ENCODE measurements around the gene NLK. TPM values are rescaled to one million over a fixed set of nuclear protein-coding genes. Genes with fewer than 3 reads are reported as not detected.
"Not testable (repeated sequence)": the region's sequence is repeated elsewhere in the genome, so short reads cannot be mapped to it uniquely, and the experiment has no call there.

Gene NLK
- 12.4 and 12.5 TPM in 2 replicates for total RNA-seq (2012; rRNA removed)

DNA sequence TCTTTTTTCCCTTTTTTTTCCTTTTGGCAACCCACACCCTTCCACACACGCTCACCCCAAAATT is at the start of gene NLK:
Gene NLK, plus strand, starts transcription at position 21 of the 64 bp plus-strand sequence. CDS start 197 bp downstream, outside the sequence.
- H3K36me3 ChIP-seq (ENCODE audit: insufficient read depth, low read length), result peaks cover 7% of the 10 kb centered on the region

DNA sequence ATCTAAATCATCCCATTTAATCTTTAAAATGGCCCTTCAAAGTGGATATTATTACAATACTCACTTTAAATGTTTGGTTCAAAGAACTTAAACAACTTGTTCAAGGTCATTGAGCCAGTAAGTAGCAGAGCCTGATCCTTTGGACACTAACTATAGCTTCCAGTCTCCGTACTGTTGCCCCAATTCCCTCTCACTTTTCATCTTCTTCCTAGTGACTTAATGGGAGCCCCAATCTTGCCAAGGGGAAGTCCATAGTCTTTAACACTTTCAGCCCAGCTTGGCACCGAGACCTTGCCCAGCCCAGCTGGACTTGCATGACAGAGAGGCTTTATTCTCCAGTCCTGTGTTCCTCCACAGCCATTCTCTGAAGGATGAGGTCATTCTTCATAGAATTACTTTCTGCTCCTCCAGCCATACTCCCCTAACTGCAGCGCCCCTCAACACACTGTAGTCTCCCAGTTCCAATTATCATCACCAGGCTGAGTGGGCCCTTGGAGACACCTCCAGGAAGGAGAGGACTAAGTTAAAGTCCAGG is 49.2 kb upstream of the NLK start:
- no peaks in the 10 kb centered on the region for H3K36me3 ChIP-seq (ENCODE audit: insufficient read depth, low read length)
- H3K9me3 ChIP-seq (replicated peaks; ENCODE audit: low read length), result no peaks in the 10 kb centered on the region
- H3K4me3 ChIP-seq (ENCODE audit: low read length), result no peak overlapping the region
- H3K4me2 ChIP-seq (ENCODE audit: low read length), result no peak overlapping the region
- peaks cover 27% of the 10 kb centered on the region for H3K27me3 ChIP-seq (ENCODE audit: control insufficient read depth, insufficient read depth, low read length)
- H3K4me1 ChIP-seq (ENCODE audit: control insufficient read depth, insufficient read depth, low read length), result no peaks in the 10 kb centered on the region
- H3K9ac ChIP-seq (ENCODE audit: low read depth, low read length), result no peak overlapping the region

More for the DNA sequence above, at the start of gene NLK:
- H3K27me3 ChIP-seq (ENCODE audit: control insufficient read depth, insufficient read depth, low read length), result no peaks in the 10 kb centered on the region
- peak within 1 kb of the TSS; percentile 89 for H3K4me3 ChIP-seq (ENCODE audit: low read length)
- peak within 1 kb of the TSS; percentile 82 for H3K4me2 ChIP-seq (ENCODE audit: low read length)
- no peaks in the 10 kb centered on the region for H3K9me3 ChIP-seq (replicated peaks; ENCODE audit: low read length)
- peaks cover 47% of the 10 kb centered on the region for H3K4me1 ChIP-seq (ENCODE audit: control insufficient read depth, insufficient read depth, low read length)
- peak within 1 kb of the TSS; percentile 93 for H3K9ac ChIP-seq (ENCODE audit: low read depth, low read length)

DNA sequence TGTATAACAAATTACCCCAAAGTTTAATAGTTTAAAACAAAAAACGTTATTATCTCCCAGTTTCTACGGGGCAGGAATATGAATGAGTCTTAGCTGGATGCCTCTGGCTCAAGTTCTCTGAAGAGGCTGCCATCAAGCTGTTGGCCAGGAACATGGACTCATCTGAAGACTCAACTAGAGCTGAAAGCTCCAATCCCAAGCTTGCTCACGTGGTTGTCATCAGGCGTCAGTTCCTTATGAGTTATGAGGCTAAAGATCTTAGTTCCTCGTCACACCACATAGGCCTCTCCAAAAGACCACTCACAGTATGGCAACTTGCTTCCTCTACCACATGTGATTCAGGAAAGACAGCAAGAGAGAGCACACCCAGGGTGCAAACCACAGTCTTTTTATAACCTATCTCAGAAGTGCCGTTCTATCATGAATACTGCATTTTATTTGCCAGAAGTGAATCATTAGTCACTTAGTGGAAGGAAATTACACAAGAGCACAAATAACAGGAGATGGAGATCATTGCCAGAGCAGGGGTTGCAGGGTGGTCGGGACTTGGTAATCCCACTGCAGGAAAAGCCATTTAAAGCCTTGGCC is 48.7 kb upstream of the NLK start:
- H3K36me3 ChIP-seq (ENCODE audit: insufficient read depth, low read length), result no peaks in the 10 kb centered on the region
- no peaks in the 10 kb centered on the region for H3K4me1 ChIP-seq (ENCODE audit: control insufficient read depth, insufficient read depth, low read length)

DNA sequence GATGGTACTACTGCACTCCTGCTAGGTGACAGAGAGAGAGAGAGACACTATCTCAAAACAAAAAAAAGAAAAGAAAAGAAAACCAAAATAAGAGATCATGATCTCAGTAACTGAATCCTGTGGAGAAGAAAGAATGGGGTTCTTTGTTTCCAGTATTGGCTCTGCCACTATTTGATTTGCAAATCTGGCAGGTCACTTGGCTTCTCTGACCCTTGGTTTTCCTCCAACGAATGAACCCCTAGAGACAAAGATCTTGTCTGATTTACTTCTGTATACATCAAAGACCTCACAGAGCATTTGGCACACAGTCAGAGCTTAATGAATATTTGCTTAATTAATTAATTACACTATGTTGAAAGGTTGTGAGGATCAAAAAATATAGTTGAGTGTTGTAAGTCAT is 47.9 kb upstream of the NLK start:
- Histone ChIP-seq H3K9me3 (replicated peaks; ENCODE audit: low read length) (no peaks in the 10 kb centered on the region), H3K36me3 (ENCODE audit: insufficient read depth, low read length) (no peaks in the 10 kb centered on the region), H3K4me2 (ENCODE audit: low read length) (no peak overlapping the region), H3K4me3 (ENCODE audit: low read length) (no peak overlapping the region), H3K9ac (ENCODE audit: low read depth, low read length) (no peak overlapping the region), H3K4me1 (ENCODE audit: control insufficient read depth, insufficient read depth, low read length) (no peaks in the 10 kb centered on the region), H3K27me3 (ENCODE audit: control insufficient read depth, insufficient read depth, low read length) (peaks cover 36% of the 10 kb centered on the region)

More for the DNA sequence above, 48.7 kb upstream of the NLK start:
- peaks cover 32% of the 10 kb centered on the region for H3K27me3 ChIP-seq (ENCODE audit: control insufficient read depth, insufficient read depth, low read length)
- H3K9me3 ChIP-seq (replicated peaks; ENCODE audit: low read length), result no peaks in the 10 kb centered on the region
- H3K9ac ChIP-seq (ENCODE audit: low read depth, low read length), result no peak overlapping the region
- no peak overlapping the region for H3K4me2 ChIP-seq (ENCODE audit: low read length)
- no peak overlapping the region for H3K4me3 ChIP-seq (ENCODE audit: low read length)

DNA sequence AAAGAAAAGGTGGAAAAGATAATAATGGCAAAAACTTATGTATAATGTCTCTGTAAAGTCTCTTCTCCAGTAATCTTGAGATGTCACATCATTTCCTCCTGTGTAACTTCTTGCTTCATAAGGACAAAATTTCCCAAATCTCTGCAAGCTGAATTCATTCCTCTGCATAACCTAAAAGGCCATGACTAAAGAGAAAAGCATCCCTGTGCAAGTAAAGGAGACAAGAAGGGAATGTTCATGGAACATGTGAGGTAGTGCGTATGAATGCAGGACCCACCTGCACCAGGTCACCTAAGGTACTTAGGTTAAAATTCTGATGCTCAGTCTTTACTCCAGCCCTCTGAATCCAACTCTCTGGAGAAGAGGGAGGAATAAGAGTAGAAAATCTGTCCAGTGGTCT is 46.9 kb upstream of the NLK start:
- no peak overlapping the region for H3K4me3 ChIP-seq (ENCODE audit: low read length)
- H3K36me3 ChIP-seq (ENCODE audit: insufficient read depth, low read length), result no peaks in the 10 kb centered on the region
- peaks cover 36% of the 10 kb centered on the region for H3K27me3 ChIP-seq (ENCODE audit: control insufficient read depth, insufficient read depth, low read length)
- no peak overlapping the region for H3K4me2 ChIP-seq (ENCODE audit: low read length)
- H3K9ac ChIP-seq (ENCODE audit: low read depth, low read length), result no peak overlapping the region
- no peaks in the 10 kb centered on the region for H3K4me1 ChIP-seq (ENCODE audit: control insufficient read depth, insufficient read depth, low read length)
- H3K9me3 ChIP-seq (replicated peaks; ENCODE audit: low read length), result no peaks in the 10 kb centered on the region

DNA sequence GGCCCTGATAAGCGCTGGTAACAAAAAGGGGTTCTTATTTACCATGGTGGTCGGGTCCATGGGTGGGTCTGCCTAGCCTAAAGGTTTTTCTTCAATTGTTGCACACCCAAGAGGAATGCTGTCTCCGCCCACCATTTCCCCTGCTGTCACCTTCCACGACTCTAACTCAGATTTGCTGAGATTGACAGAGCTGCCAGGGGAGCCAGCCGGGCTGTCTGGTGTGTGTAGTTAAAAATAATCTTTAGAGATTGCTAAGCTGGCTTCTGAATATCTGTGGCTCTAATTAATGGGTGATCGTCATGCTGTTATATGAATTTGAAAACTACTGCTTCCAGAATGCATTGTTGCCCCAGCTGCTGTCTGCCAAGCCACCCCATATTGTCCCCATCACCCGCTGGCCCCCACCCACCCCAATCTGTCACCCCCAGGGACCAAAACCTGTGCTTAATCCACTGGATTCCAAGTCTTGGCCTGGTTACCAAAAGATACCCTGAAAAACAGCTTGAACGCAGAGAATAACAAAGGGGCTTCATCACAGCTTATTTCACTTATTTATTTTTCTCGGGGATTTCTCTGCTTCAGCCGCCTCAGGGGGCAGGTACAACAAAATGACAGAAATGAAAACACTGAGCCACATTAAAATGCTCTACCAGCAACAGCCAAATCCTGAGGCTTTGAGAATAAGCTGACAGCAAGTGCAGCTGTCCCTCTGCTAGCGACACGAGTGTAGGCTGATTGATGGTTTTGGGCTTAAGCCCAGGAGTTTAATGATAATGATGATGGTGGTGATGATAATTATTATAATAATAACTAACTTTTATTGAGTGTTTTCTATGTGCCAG is 46.1 kb upstream of the NLK start:
- Histone ChIP-seq H3K4me3 (ENCODE audit: low read length) (no peak overlapping the region), H3K9ac (ENCODE audit: low read depth, low read length) (no peak overlapping the region), H3K27me3 (ENCODE audit: control insufficient read depth, insufficient read depth, low read length) (peaks cover 44% of the 10 kb centered on the region), H3K4me1 (ENCODE audit: control insufficient read depth, insufficient read depth, low read length) (no peaks in the 10 kb centered on the region), H3K36me3 (ENCODE audit: insufficient read depth, low read length) (no peaks in the 10 kb centered on the region), H3K9me3 (replicated peaks; ENCODE audit: low read length) (no peaks in the 10 kb centered on the region), H3K4me2 (ENCODE audit: low read length) (no peak overlapping the region)

DNA sequence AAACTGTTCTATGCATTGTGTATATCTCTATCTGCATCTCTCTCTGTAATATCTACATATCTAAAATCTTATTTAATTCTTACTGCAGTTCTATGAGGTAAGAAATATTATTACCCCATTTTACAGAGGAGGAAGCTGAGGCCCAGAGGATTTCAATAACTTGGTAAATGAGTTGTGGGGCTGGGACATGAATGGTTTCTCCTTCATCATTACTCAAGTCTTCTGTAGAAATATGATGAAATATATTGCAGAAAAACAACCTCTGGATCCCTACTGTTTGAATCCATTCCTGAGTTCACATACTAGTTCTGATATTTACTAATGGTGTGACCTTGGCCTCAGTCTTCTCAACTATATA is 45.5 kb upstream of the NLK start:
- Histone ChIP-seq H3K4me1 (ENCODE audit: control insufficient read depth, insufficient read depth, low read length) (no peaks in the 10 kb centered on the region), H3K27me3 (ENCODE audit: control insufficient read depth, insufficient read depth, low read length) (peaks cover 46% of the 10 kb centered on the region), H3K9ac (ENCODE audit: low read depth, low read length) (no peak overlapping the region), H3K36me3 (ENCODE audit: insufficient read depth, low read length) (no peaks in the 10 kb centered on the region), H3K4me3 (ENCODE audit: low read length) (no peak overlapping the region), H3K4me2 (ENCODE audit: low read length) (no peak overlapping the region), H3K9me3 (replicated peaks; ENCODE audit: low read length) (no peaks in the 10 kb centered on the region)

DNA sequence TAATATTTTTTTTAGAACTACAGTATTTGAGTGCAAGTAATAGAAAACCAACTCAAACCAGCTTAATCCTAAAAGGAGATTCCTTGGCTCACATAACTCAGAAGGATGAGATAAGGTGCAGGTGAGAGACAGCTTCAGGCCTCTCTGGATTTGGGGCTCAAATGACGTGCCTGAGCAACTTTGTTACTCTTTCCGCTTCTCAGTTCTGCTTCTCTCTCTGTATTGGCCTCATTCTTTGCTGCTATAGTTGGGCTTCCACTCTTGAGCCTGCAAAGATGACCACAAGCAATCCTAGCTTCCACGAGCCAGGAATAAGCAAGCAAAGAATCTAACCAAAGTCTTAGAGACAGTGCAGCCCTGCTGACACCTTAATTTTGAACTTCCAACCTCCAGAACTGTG is 45.0 kb upstream of the NLK start:
- no peaks in the 10 kb centered on the region for H3K9me3 ChIP-seq (replicated peaks; ENCODE audit: low read length)
- H3K4me2 ChIP-seq (ENCODE audit: low read length), result no peak overlapping the region
- no peak overlapping the region for H3K9ac ChIP-seq (ENCODE audit: low read depth, low read length)
- H3K4me1 ChIP-seq (ENCODE audit: control insufficient read depth, insufficient read depth, low read length), result no peaks in the 10 kb centered on the region
- no peak overlapping the region for H3K4me3 ChIP-seq (ENCODE audit: low read length)
- H3K27me3 ChIP-seq (ENCODE audit: control insufficient read depth, insufficient read depth, low read length), result peaks cover 46% of the 10 kb centered on the region
- H3K36me3 ChIP-seq (ENCODE audit: insufficient read depth, low read length), result no peaks in the 10 kb centered on the region

DNA sequence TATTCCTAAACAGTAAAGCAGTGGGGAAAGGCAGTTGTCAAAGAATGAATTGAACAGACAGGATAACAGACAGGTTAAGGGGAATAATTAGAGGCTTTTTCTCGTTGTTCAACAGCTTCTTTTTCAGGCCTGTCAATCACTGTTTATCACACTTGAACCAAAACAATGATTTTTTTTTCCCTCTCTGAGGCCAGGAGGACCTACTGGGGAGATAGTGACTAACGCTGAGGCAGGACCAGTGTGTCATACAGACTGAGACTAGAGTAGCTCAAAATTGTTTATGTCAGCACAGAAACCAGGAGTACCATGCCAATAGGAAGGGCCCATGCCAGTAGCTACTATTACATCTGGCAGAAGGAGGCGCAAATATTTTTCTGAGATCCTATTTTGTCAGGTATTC is 41.3 kb upstream of the NLK start:
- Histone ChIP-seq H3K4me3 (ENCODE audit: low read length) (no peak overlapping the region), H3K27me3 (ENCODE audit: control insufficient read depth, insufficient read depth, low read length) (peaks cover 34% of the 10 kb centered on the region), H3K36me3 (ENCODE audit: insufficient read depth, low read length) (no peaks in the 10 kb centered on the region), H3K9me3 (replicated peaks; ENCODE audit: low read length) (no peaks in the 10 kb centered on the region), H3K4me1 (ENCODE audit: control insufficient read depth, insufficient read depth, low read length) (no peaks in the 10 kb centered on the region), H3K4me2 (ENCODE audit: low read length) (no peak overlapping the region), H3K9ac (ENCODE audit: low read depth, low read length) (no peak overlapping the region)

DNA sequence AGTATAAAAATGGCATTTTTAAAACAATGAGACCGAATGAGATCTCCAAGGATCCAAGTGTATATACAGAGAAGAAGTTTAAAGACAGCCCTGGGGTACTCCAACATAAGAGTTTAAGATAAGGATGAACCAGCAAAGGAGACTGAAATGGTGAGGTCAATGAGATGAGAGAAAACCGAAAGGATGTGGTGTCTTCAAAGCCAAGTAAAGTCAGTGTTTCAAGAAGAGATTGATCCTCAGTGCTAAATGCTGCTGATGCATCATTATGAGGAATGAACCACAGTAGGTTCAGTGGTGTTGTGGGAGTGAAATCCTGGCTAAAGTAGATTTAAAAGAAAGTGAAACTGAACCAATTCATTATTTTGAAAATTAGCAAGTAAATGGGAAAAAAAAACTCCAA is 38.1 kb upstream of the NLK start:
- Histone ChIP-seq H3K4me3 (ENCODE audit: low read length) (no peak overlapping the region), H3K4me1 (ENCODE audit: control insufficient read depth, insufficient read depth, low read length) (no peaks in the 10 kb centered on the region), H3K27me3 (ENCODE audit: control insufficient read depth, insufficient read depth, low read length) (peaks cover 14% of the 10 kb centered on the region), H3K9me3 (replicated peaks; ENCODE audit: low read length) (no peaks in the 10 kb centered on the region), H3K9ac (ENCODE audit: low read depth, low read length) (no peak overlapping the region), H3K4me2 (ENCODE audit: low read length) (no peak overlapping the region), H3K36me3 (ENCODE audit: insufficient read depth, low read length) (no peaks in the 10 kb centered on the region)

DNA sequence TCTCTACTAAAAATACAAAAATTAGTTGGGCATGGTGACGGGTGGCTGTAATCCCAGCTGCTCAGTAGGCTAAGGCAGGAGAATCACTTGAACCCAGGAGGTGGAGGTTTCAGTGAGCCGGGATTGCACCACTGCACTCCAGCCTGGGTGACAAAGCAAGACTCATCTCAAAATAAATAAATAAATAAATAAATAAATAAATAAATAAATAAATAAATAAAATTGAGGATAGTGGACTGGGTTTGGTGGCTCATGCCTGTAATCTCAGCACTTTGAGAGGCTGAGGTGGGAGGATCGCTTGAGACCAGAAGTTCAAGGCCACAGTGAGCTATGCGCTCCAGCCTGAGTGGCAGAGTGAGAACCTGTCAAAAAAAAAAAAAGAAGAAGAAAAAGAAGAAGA is 34.6 kb upstream of the NLK start:
- H3K4me1 ChIP-seq (ENCODE audit: control insufficient read depth, insufficient read depth, low read length); H3K9me3 ChIP-seq (replicated peaks; ENCODE audit: low read length); H3K4me3 ChIP-seq (ENCODE audit: low read length); H3K36me3 ChIP-seq (ENCODE audit: insufficient read depth, low read length); H3K4me2 ChIP-seq (ENCODE audit: low read length); H3K9ac ChIP-seq (ENCODE audit: low read depth, low read length): not testable (repeated sequence)
- peaks cover 18% of the 10 kb centered on the region for H3K27me3 ChIP-seq (ENCODE audit: control insufficient read depth, insufficient read depth, low read length)

DNA sequence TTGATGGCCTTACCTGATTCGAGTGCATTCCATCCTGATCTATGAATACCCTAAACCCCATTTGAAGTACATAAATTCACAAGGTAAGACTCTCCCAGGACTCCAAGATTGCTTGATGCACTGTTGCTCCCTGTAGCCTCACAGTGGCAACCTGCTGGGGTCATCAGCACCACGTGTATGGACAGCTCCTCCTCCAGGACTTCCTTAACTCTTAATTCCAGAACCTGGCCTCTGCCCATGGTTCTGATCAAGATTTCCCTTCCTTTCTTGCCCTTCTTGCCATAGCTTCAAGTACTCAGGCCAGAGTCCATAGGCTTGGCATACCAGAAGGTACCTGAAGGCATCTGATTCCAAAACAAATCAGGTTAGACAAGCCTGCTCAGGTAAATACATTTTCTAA is 34.0 kb upstream of the NLK start:
- Histone ChIP-seq H3K4me2 (ENCODE audit: low read length) (no peak overlapping the region), H3K9me3 (replicated peaks; ENCODE audit: low read length) (no peaks in the 10 kb centered on the region), H3K4me1 (ENCODE audit: control insufficient read depth, insufficient read depth, low read length) (no peaks in the 10 kb centered on the region), H3K4me3 (ENCODE audit: low read length) (no peak overlapping the region), H3K27me3 (ENCODE audit: control insufficient read depth, insufficient read depth, low read length) (peaks cover 15% of the 10 kb centered on the region), H3K9ac (ENCODE audit: low read depth, low read length) (no peak overlapping the region), H3K36me3 (ENCODE audit: insufficient read depth, low read length) (no peaks in the 10 kb centered on the region)

All from skeletal muscle satellite cell (primary cell).